ENCODE results near the gene HDAC4. TPM values are rescaled to one million over a fixed set of nuclear protein-coding genes. Genes with fewer than 3 reads are reported as not detected.
A peak's percentile ranks its signal among the peaks of the same experiment; 100 is the strongest.

HDAC4 gene
- total RNA-seq, 4 donors from 2014 or later = 68.0 to 123 (median 86.5) TPM

GRCh38 chr2:239302808-239303557 is 97.8 kb downstream of the HDAC4 start:
- peak overlapping the region in 3 of 4 donors; percentile 36 to 90 (median 88) for H3K27ac ChIP-seq
- no peak overlapping the region for H3K4me3 ChIP-seq
- no peak for TF ChIP-seq CTCF (IDR thresholded peaks at IDR 0.05)
- DNase-seq (ENCODE audit: low spot score in 2 of 2) = peak in 1 of 2 donors; percentile 12
- no peaks in the 10 kb centered on the region for H3K27me3 ChIP-seq
- H3K36me3 ChIP-seq = no peaks in the 10 kb centered on the region
- WGBS, 2 donors = 77 to 83% methylated on average over 25 to 27 of the region's 28 CpGs
- peaks cover 0 to 98% (median 73%) of the 10 kb centered on the region in 4 donors for H3K4me1 ChIP-seq
- no peaks in the 10 kb centered on the region for H3K9me3 ChIP-seq

- DNase-seq (ENCODE audit: low spot score in 2 of 2) = peak in 1 of 2 donors; percentile 18
- 67 to 70% methylated on average over 16 of the region's 16 CpGs for WGBS, 2 donors
- H3K27me3 ChIP-seq = no peaks in the 10 kb centered on the region
- H3K4me1 ChIP-seq = peaks cover 0 to 98% (median 74%) of the 10 kb centered on the region in 4 donors
- no peak overlapping the region for H3K4me3 ChIP-seq
- TF ChIP-seq CTCF (IDR thresholded peaks at IDR 0.05) = no peak
- TF ChIP-seq POLR2A (IDR thresholded peaks at IDR 0.05) = no peak
- TF ChIP-seq EP300 (IDR thresholded peaks at IDR 0.05) = no peak
- no peaks in the 10 kb centered on the region for H3K9me3 ChIP-seq
- no peaks in the 10 kb centered on the region for H3K36me3 ChIP-seq
- peak overlapping the region in 3 of 4 donors; percentile 36 to 90 (median 88) for H3K27ac ChIP-seq
Observed at GRCh38 chr2:239302083-239302807, 98.6 kb downstream of the HDAC4 start.

- peak overlapping the region; percentile 4 to 90 (median 78) for H3K27ac ChIP-seq
- no peaks in the 10 kb centered on the region for H3K27me3 ChIP-seq
- H3K9me3 ChIP-seq = no peaks in the 10 kb centered on the region
- no peaks in the 10 kb centered on the region for H3K36me3 ChIP-seq
- no peak for DNase-seq (ENCODE audit: low spot score in 2 of 2)
- 42 to 65% methylated on average over 24 to 26 of the region's 26 CpGs for WGBS, 2 donors
- H3K4me1 ChIP-seq = peaks cover 0 to 98% (median 80%) of the 10 kb centered on the region in 4 donors
- TF ChIP-seq POLR2A (IDR thresholded peaks at IDR 0.05) = no peak
- TF ChIP-seq CTCF (IDR thresholded peaks at IDR 0.05) = no peak
- no peak for TF ChIP-seq EP300 (IDR thresholded peaks at IDR 0.05)
- H3K4me3 ChIP-seq = peak overlapping the region in 2 of 4 donors; percentile 16 to 40
Observed at GRCh38 chr2:239300871-239301735, 99.7 kb downstream of the HDAC4 start.

GRCh38 chr2:239300242-239300641 is 100.6 kb downstream of the HDAC4 start:
- Histone ChIP-seq H3K4me1 (peaks cover 0 to 98% (median 83%) of the 10 kb centered on the region in 4 donors), H3K36me3 (no peaks in the 10 kb centered on the region), H3K27me3 (no peaks in the 10 kb centered on the region), H3K27ac (peak overlapping the region; percentile 4 to 90 (median 74)), H3K4me3 (peak overlapping the region in 2 of 4 donors; percentile 16 to 40), H3K9me3 (no peaks in the 10 kb centered on the region)
- TF ChIP-seq CTCF (IDR thresholded peaks at IDR 0.05) (no peak), POLR2A (IDR thresholded peaks at IDR 0.05) (no peak), EP300 (IDR thresholded peaks at IDR 0.05) (no peak)
- WGBS, 2 donors = 63 to 64% methylated on average over 5 of the region's 5 CpGs
- DNase-seq (ENCODE audit: low spot score in 2 of 2) = no peak

Data from tibial nerve (tissue), 4 donors.